GM12878 (cell line): Measurements from ENCODE around the gene TRIM62.

Experiments
- BHLHE40 ChIP-seq, 2 experiments: fragments of 450-650 bp in 1 of 2; IDR thresholded peaks; 2 replicates each; pipeline ENCODE4 v1.6.1; 2011 to 2017; ENCODE audit warnings: low read depth in 2 of 2, borderline replicate concordance in 1 of 2, improper control_type of control experiment in 1 of 2, low read length in 1 of 2, mild to moderate bottlenecking in 1 of 2
- ESRRA ChIP-seq: IDR thresholded peaks from 2 replicates; pipeline ENCODE4 v1.6.1; 2012; ENCODE audit warnings: mild to moderate bottlenecking, low read length, improper control_type of control experiment
- EZH2 ChIP-seq: IDR thresholded peaks from 2 replicates; pipeline ENCODE4 v1.6.1; 2012; ENCODE audit warnings: low read depth, mild to moderate bottlenecking, control low read depth, inconsistent platforms, low read length, borderline replicate concordance; ENCODE audit not compliant: control insufficient read depth
- RAD51 ChIP-seq: fragments of 450-650 bp; IDR thresholded peaks from 2 replicates; pipeline ENCODE4 v1.6.1; 2016; ENCODE audit warnings: moderate library complexity, mild to moderate bottlenecking, inconsistent platforms
- TF ChIP-seq, protein P1 (sequence below): IDR thresholded peaks from 2 replicates; pipeline ENCODE4 v1.6.1; 2012; ENCODE audit warnings: mild to moderate bottlenecking, low read depth, low read length

- TF ChIP-seq EZH2 (no peak), ESRRA (no peak), RAD51 (no peak), BHLHE40 (IDR thresholded peaks at IDR 0.05; ENCODE audit: borderline replicate concordance in 1 of 2, low read depth in 2 of 2, low read length in 1 of 2) (no peak)
- TF ChIP-seq, protein P1, sequence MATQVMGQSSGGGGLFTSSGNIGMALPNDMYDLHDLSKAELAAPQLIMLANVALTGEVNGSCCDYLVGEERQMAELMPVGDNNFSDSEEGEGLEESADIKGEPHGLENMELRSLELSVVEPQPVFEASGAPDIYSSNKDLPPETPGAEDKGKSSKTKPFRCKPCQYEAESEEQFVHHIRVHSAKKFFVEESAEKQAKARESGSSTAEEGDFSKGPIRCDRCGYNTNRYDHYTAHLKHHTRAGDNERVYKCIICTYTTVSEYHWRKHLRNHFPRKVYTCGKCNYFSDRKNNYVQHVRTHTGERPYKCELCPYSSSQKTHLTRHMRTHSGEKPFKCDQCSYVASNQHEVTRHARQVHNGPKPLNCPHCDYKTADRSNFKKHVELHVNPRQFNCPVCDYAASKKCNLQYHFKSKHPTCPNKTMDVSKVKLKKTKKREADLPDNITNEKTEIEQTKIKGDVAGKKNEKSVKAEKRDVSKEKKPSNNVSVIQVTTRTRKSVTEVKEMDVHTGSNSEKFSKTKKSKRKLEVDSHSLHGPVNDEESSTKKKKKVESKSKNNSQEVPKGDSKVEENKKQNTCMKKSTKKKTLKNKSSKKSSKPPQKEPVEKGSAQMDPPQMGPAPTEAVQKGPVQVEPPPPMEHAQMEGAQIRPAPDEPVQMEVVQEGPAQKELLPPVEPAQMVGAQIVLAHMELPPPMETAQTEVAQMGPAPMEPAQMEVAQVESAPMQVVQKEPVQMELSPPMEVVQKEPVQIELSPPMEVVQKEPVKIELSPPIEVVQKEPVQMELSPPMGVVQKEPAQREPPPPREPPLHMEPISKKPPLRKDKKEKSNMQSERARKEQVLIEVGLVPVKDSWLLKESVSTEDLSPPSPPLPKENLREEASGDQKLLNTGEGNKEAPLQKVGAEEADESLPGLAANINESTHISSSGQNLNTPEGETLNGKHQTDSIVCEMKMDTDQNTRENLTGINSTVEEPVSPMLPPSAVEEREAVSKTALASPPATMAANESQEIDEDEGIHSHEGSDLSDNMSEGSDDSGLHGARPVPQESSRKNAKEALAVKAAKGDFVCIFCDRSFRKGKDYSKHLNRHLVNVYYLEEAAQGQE: no peak
These were observed 34.4 kb downstream of the TRIM62 start for GRCh38 chr1:33147275-33147996.
